Posterior vena cava (tissue), 2 donors: ENCODE data around the gene HAUS6. TPM values are rescaled to one million over a fixed set of nuclear protein-coding genes. Genes with fewer than 3 reads are reported as not detected.

Source experiments
- total RNA-seq, 2 donors: library from RNA; stranded (reverse); fragmentation: NEBNext Ultra II Directional; extraction: Animal tissue kit (Norgen Biotek cat#: 25700); gene quantifications; one replicate each; pipeline ENCODE4 v1.2.1, GENCODE V29; 2021
- donor health status: DM: yes; HTN: yes; CAD: no.
- donor health status: DM: yes; HTN: yes; CAD: no.

Gene HAUS6
- total RNA-seq, 2 donors from 2014 or later, result 9.8 to 10.5 TPM

Other genes with a start within 250 kb of the HAUS6 start
- under 1 TPM; 0.05 to 0.28 TPM for gene SAXO1, start 69.7 kb downstream of the HAUS6 start, total RNA-seq
- 10 to 100 TPM; 88.3 to 88.7 TPM for gene RRAGA, start 53.5 kb downstream of the HAUS6 start, total RNA-seq
- gene PLIN2, start 24.6 kb upstream of the HAUS6 start, total RNA-seq, result 100 to 1,000 TPM; 152 to 368 TPM
- 10 to 100 TPM; 54.9 to 58.3 TPM for gene DENND4C, start 127.8 kb upstream of the HAUS6 start, total RNA-seq